GM12872 (cell line): Measurements from ENCODE around the gene CXCL16.

Source experiments
- TF ChIP-seq, protein P1 (sequence below): IDR thresholded peaks from 3 replicates; pipeline ENCODE4 v1.5.1; 2011; ENCODE audit warnings: low read depth, mild to moderate bottlenecking, low read length, moderate library complexity; ENCODE audit not compliant: insufficient read depth

The CXCL16 gene

DNA sequence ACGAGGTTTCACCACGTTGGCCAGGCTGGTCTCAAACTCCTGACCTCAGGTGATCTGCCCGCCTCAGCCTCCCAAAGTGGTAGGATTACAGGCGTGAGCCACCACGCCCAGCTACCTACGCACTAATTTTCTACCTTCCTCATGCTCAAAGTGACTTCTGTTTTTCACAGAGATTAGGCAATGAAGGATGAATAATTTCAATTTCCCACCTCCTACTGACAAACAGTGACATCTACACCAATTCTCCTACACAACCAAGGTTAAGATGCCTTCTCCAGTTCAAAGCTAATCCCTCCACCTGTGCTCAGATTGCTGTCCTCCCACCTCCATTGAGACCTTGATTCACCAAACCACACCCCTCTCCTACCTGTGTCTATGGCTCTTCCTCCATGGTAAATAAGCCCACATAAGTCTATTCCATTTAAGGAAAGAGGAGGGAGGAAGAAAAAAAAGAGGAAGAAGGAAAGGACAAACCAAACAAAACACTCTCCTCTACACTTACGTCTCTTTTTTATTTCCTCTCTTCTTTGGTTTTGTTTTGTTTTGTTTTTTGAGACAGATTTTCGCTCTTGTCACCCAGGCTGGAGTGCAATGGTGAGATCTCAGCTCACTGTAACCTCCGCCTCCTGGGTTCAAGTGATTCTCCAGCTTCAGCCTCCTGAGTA is 13.9 kb downstream of the CXCL16 start:
- TF ChIP-seq, protein P1, sequence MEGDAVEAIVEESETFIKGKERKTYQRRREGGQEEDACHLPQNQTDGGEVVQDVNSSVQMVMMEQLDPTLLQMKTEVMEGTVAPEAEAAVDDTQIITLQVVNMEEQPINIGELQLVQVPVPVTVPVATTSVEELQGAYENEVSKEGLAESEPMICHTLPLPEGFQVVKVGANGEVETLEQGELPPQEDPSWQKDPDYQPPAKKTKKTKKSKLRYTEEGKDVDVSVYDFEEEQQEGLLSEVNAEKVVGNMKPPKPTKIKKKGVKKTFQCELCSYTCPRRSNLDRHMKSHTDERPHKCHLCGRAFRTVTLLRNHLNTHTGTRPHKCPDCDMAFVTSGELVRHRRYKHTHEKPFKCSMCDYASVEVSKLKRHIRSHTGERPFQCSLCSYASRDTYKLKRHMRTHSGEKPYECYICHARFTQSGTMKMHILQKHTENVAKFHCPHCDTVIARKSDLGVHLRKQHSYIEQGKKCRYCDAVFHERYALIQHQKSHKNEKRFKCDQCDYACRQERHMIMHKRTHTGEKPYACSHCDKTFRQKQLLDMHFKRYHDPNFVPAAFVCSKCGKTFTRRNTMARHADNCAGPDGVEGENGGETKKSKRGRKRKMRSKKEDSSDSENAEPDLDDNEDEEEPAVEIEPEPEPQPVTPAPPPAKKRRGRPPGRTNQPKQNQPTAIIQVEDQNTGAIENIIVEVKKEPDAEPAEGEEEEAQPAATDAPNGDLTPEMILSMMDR, result no peak

DNA sequence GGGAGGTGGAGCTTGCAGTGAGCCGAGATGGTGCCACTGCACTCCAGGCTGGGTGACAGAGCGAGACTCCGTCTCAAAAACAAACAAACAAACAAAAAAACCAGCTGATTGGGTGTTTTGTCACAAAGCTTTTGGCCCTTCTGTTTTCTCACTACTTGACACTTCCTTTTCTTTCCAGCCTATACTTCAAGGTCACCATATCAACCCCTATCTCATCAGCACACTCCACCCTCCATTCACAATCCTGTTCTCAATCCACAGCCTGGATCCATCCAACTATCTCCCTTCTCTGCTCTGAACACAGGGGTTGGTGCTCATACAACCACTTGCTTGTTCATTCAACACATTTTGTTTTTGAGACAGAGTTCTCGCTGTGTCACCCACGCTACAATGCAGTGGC is 15.1 kb downstream of the CXCL16 start:
- TF ChIP-seq, protein P1, result no peak

DNA sequence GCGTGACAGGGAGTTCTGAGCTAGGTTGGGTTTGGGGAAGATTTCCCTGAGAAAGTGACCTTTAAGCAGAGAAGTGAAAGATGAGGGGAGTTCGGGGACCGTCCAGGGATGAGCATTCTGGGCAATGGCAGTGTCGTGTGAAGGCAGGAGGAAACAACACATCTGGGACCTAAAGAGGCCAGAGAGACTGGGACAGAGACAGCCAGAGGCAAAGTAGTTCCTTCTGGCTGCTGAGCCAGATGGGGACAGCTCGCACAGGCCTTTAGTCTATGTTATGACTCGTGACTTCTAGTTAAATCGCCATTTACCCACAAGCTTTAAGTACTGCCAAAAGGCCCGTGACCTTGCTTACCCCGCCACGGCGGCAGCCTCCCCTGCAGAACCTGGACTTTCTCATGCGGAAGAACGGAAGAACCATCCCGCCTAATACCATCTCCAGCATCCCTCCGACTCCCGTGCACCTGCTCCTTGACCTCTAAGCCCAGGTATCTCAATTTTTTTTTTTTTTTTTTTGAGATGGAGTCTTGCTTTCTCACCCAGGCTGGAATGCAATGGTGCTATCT is 17.0 kb downstream of the CXCL16 start:
- TF ChIP-seq, protein P1, result no peak

DNA sequence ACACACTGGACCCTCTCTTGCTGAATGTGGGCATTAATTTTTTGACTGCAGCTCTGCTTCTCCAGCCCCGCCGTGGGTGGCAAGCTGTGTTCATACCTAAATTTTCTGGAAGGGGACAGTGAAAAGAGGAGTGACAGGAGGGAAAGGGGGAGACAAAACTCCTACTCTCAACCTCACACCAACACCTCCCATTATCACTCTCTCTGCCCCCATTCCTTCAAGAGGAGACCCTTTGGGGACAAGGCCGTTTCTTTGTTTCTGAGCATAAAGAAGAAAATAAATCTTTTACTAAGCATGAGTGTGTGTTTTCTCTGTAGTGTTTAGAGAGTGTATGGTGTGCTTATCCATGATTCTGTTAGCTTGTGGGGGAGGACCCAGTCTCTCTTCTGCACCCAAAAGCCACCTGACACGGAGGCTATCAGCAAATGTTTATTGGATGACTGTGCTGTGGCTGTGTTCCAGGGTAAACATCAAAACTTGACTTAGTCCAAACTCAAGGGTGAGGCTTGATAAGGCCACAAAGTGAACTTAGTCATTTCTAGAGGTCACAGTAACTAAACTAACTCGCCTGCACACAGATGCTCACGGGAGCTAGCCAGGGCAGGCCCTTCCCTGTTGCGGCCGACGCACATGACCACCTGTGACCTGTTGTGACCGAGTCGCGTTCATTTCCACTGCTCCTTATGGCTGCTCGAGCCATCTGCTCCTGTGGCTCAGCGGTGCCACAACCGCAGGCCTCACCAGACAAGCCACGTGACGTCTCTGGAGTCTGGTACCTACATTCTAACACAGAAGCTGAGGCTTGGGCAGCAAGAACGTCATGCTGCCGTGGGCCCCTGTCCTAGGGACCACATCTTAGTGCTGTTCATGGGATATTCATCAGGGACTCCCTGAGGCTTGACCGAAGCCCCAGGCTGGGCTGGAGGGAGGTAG is 18.3 kb downstream of the CXCL16 start:
- TF ChIP-seq, protein P1, result no peak

DNA sequence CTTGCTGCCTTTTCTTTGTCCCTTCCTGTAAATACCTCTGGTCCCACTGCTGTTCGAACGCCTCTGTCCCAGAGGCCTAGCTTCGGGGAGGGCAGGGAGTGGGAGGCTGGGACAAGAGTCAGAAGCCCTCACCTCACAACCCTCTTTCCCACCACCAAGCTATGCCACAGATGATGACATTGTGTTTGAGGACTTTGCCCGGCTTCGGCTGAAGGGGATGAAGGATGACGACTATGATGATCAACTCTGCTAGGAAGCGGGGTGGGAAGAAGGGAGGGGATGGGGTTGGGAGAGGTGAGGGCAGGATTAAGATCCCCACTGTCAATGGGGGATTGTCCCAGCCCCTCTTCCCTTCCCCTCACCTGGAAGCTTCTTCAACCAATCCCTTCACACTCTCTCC is 18.9 kb downstream of the CXCL16 start:
- TF ChIP-seq, protein P1, result no peak

DNA sequence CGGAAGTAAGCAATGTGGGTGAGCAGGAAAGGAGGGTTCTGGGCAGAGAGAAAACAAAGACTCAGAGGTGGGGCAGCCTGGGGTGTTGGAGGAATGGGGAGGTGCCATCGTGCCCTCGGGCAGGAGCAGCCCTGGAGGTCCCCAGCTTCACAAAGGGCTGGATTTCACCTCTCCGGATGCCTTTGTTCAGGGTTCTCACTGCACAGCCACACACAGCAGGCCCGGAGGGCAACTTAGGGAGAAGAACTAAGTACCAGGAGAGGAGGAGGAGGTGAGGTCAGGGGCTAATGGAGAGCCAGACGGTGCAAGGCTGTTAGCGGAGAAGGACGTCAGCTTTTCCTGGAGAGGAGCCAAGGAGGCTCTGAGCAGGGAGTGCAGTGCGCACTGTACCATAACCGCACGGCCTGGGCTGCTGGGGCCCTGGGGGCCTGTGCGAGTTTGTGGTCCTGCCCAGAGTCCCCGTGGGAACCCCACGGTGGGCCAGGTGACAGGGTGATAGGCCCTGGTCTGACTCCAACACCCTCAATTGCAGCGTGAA is 20.0 kb downstream of the CXCL16 start:
- TF ChIP-seq, protein P1, result no peak

DNA sequence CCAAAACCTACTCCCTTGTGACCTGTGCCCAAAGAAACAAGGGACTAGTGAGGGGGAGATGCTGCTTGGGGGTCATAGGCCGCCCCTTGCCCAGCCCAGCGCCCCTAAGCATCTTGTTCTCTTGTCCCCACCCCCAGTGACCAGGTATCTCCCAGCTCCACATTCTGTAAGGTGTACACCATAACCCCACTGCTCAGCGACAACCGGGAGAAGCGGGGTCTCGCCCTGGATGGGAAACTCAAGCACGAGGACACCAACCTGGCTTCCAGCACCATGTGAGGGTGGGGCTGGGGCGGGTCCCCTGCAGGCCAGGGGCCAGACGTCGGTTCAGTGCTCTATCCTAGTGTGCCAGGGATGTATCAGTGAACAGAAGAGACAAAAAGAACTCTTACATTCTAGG is 20.6 kb downstream of the CXCL16 start:
- TF ChIP-seq, protein P1, result no peak
